Large intestine (tissue), 12 donors: ENCODE measurements around the gene COL12A1. TPM values are rescaled to one million over a fixed set of nuclear protein-coding genes. Genes with fewer than 3 reads are reported as not detected.

Source experiments
- DNase-seq, 2 donors: peaks; one replicate each; pipeline versions ENCODE4 v3.0.0 to v3.0.0-alpha.2; 2013
- H3K27ac ChIP-seq: one replicate; pipeline ENCODE4 v1.5.1; 2013; ENCODE audit warnings: low read length
- H3K27me3 ChIP-seq: 2 replicates; pipeline ENCODE4 v1.6.1; 2013; ENCODE audit warnings: low read length; ENCODE audit not compliant: control insufficient read depth, insufficient read depth
- H3K36me3 ChIP-seq: 2 replicates; pipeline ENCODE4 v1.6.1; 2013; ENCODE audit warnings: low read length; ENCODE audit not compliant: control insufficient read depth, insufficient read depth
- H3K4me1 ChIP-seq: one replicate; pipeline ENCODE4 v1.6.1; 2013; ENCODE audit warnings: low read length; ENCODE audit not compliant: control insufficient read depth, insufficient read depth
- H3K4me3 ChIP-seq: one replicate; pipeline ENCODE4 v1.5.1; 2013; ENCODE audit warnings: low read length
- H3K9me3 ChIP-seq: one replicate; pipeline ENCODE4 v1.6.1; 2013; ENCODE audit warnings: mild to moderate bottlenecking, low read depth, low read length, moderate library complexity; ENCODE audit not compliant: control insufficient read depth
- WGBS: methylation state at CpG from one replicate; pipeline ENCODE4 v1.1.5; 2013; ENCODE audit warnings: low lambda C conversion rate; ENCODE audit not compliant: insufficient coverage; 5-methylcytosine and 5-hydroxymethylcytosine counted together
- long read RNA-seq, 11 donors: transcript quantifications; one replicate each; lab custom pipeline, GENCODE V29; 2026
- polyA plus RNA-seq: library from polyadenylated mRNA; unstranded; fragments of 120-200 nt; gene quantifications from one replicate; pipeline ENCODE4 v1.2.1, GENCODE V29; 2013

COL12A1 gene
- 90.9 TPM for polyA plus RNA-seq
- long read RNA-seq, donor 1, full-length matches to known transcripts = 1 of 41 reads
- long read RNA-seq, donor 1, partial matches to known transcripts = 40 of 41 reads
- long read RNA-seq, donor 1, other reads (novel, unspliced or antisense) = 0 of 41 reads
- long read RNA-seq, donor 2, partial matches to known transcripts = 89 of 89 reads
- long read RNA-seq, donor 2, other reads (novel, unspliced or antisense) = 0 of 89 reads
- long read RNA-seq, donor 3, full-length matches to known transcripts = 1 of 1 reads
- long read RNA-seq, donor 3, partial matches to known transcripts = 0 of 1 reads
- long read RNA-seq, donor 3, other reads (novel, unspliced or antisense) = 0 of 1 reads
- long read RNA-seq, donor 4 = 0 reads
- long read RNA-seq, donor 5, full-length matches to known transcripts = 1 of 1 reads
- long read RNA-seq, donor 5, partial matches to known transcripts = 0 of 1 reads
- long read RNA-seq, donor 5, other reads (novel, unspliced or antisense) = 0 of 1 reads
- long read RNA-seq, donor 6, full-length matches to known transcripts = 1 of 1 reads
- long read RNA-seq, donor 6, partial matches to known transcripts = 0 of 1 reads
- long read RNA-seq, donor 6, other reads (novel, unspliced or antisense) = 0 of 1 reads
- long read RNA-seq, donor 7, partial matches to known transcripts = 5 of 5 reads
- long read RNA-seq, donor 7, other reads (novel, unspliced or antisense) = 0 of 5 reads
- long read RNA-seq, donor 8, partial matches to known transcripts = 61 of 61 reads
- long read RNA-seq, donor 8, other reads (novel, unspliced or antisense) = 0 of 61 reads
- long read RNA-seq, donor 9 = 0 reads
- long read RNA-seq, donor 10, partial matches to known transcripts = 19 of 19 reads
- long read RNA-seq, donor 10, other reads (novel, unspliced or antisense) = 0 of 19 reads
- long read RNA-seq, donor 11, partial matches to known transcripts = 5 of 5 reads
- long read RNA-seq, donor 11, other reads (novel, unspliced or antisense) = 0 of 5 reads

DNA sequence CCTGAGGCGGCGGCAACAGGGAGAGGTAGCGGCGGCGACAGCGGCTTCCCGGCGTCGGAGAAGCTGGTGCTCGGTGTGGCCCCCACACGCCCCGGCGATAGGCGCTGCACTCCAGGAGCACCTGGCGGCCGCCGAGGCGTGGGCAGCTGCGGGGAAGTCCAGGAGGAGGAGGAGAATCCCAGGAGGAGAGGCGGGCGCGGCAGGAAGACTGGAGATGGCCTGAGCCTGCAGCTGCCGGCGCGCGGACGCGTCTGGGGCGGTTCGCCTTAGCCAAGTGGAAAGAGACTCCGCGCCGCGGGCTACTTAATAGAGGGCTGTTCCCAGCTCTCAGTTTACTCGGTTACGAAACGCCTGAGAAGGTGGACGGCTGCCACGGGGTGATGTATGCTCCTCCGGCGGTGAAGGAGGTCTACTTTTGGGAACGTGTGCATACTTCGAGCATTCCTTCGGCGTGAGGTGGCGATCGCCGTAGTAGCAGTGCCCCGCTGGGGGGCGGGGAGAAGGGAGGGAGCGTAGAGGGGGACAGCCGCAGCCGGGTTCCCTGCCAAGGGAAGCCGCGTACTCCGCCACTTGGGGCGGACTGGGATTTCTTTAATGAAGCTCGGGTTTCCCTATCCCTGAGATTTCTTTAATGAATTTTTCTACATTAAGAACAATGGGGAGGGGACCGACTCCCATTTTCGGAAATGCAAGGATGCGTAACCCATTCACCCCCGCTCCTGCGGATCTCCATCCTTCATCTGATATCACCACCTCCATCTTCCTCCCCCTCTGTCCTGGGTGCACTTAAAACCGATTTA is at the start of gene COL12A1:
Gene COL12A1, minus strand, starts transcription at position 278 of the 800 bp plus-strand sequence. CDS start 3,261 bp downstream, outside the sequence.
- Histone ChIP-seq H3K4me3 (peak within 1 kb of the TSS; percentile 58), H3K27ac (peak within 1 kb of the TSS; percentile 81), H3K4me1 (peaks cover 26% of the 10 kb centered on the region), H3K36me3 (no peaks in the 10 kb centered on the region), H3K9me3 (peaks cover 7% of the 10 kb centered on the region), H3K27me3 (peaks cover 69% of the 10 kb centered on the region)
- peak; percentile 61 to 78 for DNase-seq
- no CpG with 5 or more reads among the region's 64 CpGs for WGBS

DNA sequence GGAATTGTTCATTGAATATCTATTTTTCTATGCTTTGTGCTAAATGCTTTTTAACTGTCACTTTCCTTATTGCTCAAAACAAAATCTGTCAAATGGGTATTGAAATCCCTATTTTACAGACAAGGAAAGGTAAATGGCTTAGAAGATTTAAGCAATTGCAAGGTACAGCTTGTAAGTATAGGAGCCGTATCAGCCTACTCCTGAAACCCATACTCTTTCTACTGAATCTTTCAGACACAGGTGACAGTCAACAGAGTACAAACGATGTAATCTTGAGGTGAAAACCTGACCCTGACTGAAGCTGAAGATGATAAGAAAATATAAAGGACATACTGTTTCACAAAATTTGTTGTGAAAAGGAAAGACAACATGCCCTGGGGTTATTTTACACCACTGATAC is 44.7 kb upstream of the COL12A1 start:
- Histone ChIP-seq H3K27ac (no peak overlapping the region), H3K36me3 (peaks cover 3% of the 10 kb centered on the region), H3K9me3 (no peaks in the 10 kb centered on the region), H3K4me3 (no peak overlapping the region), H3K27me3 (no peaks in the 10 kb centered on the region), H3K4me1 (no peaks in the 10 kb centered on the region)
- no peak for DNase-seq
- WGBS = no CpG with 5 or more reads among the region's 2 CpGs

DNA sequence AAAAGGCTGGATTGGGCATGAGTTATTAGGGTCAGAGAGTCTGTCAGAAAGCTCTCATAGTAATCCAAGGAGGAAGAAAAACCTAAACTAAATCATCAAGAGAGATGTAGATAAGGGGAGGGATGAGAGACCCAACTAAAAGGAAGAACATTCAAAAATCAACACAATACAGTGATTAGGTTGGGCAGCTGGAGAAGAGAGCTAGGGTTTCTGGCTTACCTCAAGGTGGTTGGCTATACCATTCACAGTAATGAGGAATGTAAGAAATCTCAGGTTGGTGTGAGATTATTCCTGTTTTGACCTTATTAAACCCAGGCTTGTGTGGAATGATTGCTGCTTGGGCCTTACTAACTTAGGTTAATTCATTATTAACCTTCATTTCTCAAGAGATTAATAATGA is 44.0 kb upstream of the COL12A1 start:
- H3K4me1 ChIP-seq = no peaks in the 10 kb centered on the region
- H3K4me3 ChIP-seq = no peak overlapping the region
- no peak for DNase-seq
- no peaks in the 10 kb centered on the region for H3K36me3 ChIP-seq
- H3K27me3 ChIP-seq = no peaks in the 10 kb centered on the region
- H3K9me3 ChIP-seq = no peaks in the 10 kb centered on the region
- H3K27ac ChIP-seq = no peak overlapping the region

DNA sequence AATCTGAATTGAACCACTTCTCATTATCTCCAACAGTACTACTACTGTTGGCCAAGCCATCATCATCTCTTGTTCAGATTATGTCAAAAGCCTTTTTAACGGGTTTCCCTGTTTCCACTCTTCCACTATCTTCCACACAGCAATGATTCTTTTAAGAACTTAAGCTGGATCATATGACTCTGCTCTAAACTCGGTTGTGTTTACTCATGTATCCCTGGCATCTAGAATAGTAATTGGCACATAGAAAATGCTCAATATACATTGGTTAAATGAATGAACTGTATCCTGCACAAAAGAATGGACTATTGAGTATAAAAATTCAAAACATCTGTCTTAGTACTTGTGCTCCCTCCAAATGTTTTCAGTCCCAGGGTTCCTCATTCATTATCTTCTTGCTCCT is 40.5 kb upstream of the COL12A1 start:
- no peak overlapping the region for H3K4me3 ChIP-seq
- H3K36me3 ChIP-seq = no peaks in the 10 kb centered on the region
- no CpG with 5 or more reads among the region's 2 CpGs for WGBS
- H3K4me1 ChIP-seq = peaks cover 3% of the 10 kb centered on the region
- H3K9me3 ChIP-seq = no peaks in the 10 kb centered on the region
- no peak overlapping the region for H3K27ac ChIP-seq
- H3K27me3 ChIP-seq = no peaks in the 10 kb centered on the region
- no peak for DNase-seq

DNA sequence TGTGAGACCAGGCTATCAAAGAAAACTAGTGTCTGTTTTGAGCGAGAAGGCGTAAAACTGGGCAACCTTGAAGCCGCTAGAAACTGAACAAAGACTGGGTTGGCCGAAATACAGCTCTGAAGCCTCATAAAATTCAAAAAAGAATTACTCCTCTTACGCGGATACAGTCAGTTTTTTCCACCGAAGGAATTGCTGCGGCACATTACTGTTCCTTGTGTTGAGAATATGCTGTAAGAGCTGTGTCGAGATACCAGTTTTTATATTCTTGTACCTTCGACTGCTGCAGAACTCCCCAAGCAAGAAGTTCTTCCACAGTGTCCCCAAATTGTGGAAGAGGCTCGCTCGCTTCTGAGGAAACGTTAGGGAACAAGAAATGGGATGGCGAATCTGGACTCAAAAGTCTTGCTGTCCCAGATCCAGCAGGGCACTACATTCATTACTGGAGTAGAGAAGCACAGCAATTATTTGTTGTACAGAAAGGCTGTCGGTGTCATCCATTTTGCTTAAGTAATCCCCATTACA is 38.3 kb upstream of the COL12A1 start:
- peaks cover 10% of the 10 kb centered on the region for H3K36me3 ChIP-seq
- H3K9me3 ChIP-seq = no peaks in the 10 kb centered on the region
- no peak for DNase-seq
- peaks cover 3% of the 10 kb centered on the region for H3K4me1 ChIP-seq
- WGBS = 40% methylated on average over 2 of the region's 15 CpGs
- H3K4me3 ChIP-seq = peak overlapping the region; percentile 54
- peak overlapping the region; percentile 66 for H3K27ac ChIP-seq
- no peaks in the 10 kb centered on the region for H3K27me3 ChIP-seq

DNA sequence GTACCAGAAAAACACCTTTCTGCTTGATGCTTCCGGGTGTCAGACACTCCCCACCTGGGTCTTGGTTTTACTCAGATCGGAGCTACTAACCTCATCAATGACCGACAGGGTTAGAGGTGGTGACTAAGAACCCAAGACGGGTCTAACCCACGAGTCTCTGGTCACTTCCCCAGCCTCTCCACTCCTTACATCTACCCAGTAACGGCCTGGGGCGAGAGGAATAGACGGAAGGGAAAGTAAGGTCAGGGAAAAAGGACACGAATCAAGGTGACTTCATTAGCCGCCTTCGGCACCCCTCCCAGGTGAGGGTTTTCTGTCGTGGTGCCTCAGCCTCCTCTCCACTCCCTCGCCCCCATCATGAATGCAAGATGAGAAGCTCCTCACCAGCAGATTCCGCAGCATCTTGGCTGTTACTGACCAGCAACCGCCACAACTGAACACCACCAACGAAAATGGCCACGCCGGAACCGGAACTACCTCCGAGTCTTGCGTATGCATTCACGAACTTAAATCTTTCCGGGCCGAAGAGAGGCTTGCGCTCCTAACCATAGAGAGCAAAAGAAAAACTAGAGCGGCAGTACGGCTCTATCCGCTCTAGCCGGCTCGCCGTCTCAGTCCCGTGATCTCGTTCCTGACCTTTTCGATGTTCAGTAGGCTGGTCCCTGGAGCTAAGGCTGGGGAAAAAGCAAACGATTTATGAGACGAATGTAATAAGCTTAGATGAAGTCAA is 37.6 kb upstream of the COL12A1 start, which contains the start of gene COX7A2:
Gene COX7A2, minus strand, starts transcription at position 469 of the 730 bp plus-strand sequence. Its CDS starts 67 bp downstream, at position 402.
- peak; percentile 96 to 98 for DNase-seq
- Histone ChIP-seq H3K4me1 (peaks cover 3% of the 10 kb centered on the region), H3K27ac (peak within 1 kb of the TSS; percentile 66), H3K9me3 (no peaks in the 10 kb centered on the region), H3K27me3 (no peaks in the 10 kb centered on the region), H3K36me3 (peaks cover 16% of the 10 kb centered on the region), H3K4me3 (peak within 1 kb of the TSS; percentile 54)
- WGBS = no CpG with 5 or more reads among the region's 36 CpGs

DNA sequence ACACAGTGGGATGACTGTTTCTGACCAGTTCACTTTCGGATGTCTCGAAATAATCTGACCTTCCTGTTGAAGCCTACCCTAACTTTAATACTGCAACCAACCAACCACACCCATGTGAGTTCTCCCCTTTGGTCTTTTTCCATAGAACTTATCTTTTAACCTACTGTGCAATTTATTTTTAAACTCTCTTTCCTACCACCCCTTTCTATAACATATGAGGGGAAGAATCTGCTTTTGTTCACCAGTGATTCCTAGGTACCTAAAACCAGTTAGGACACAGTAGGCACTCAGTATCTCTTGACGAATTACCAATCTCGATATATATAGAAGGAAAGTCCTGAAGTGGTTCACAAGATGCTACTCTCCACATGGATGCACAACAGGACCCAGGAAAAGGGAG is 30.8 kb upstream of the COL12A1 start:
- Histone ChIP-seq H3K4me1 (no peaks in the 10 kb centered on the region), H3K27me3 (no peaks in the 10 kb centered on the region), H3K4me3 (no peak overlapping the region), H3K27ac (no peak overlapping the region), H3K9me3 (no peaks in the 10 kb centered on the region), H3K36me3 (peaks cover 27% of the 10 kb centered on the region)
- DNase-seq = no peak
- WGBS = 93% methylated on average over 3 of the region's 4 CpGs

DNA sequence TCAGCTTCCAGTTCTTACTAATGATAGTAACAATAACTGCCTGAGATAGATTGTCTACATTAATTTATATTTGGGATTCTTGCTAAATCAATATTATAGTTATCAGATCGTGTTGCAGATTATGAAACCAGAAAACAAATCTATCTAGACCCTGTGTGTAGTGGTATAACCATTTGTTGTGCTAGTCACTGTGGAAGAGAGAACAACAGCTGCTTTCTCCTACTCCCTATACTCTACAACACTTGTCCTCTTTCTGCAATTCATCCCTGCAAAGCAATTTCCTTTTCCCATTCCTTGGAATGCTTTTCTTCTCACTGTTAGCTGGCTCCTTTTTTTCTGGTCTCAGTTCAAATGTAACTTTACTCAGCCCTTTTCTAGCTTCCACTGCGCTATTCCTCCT is 29.4 kb upstream of the COL12A1 start:
- 100% methylated on average over 1 of the region's 2 CpGs for WGBS
- Histone ChIP-seq H3K4me1 (no peaks in the 10 kb centered on the region), H3K27me3 (no peaks in the 10 kb centered on the region), H3K4me3 (no peak overlapping the region), H3K36me3 (peaks cover 27% of the 10 kb centered on the region), H3K9me3 (no peaks in the 10 kb centered on the region), H3K27ac (no peak overlapping the region)
- DNase-seq = no peak

DNA sequence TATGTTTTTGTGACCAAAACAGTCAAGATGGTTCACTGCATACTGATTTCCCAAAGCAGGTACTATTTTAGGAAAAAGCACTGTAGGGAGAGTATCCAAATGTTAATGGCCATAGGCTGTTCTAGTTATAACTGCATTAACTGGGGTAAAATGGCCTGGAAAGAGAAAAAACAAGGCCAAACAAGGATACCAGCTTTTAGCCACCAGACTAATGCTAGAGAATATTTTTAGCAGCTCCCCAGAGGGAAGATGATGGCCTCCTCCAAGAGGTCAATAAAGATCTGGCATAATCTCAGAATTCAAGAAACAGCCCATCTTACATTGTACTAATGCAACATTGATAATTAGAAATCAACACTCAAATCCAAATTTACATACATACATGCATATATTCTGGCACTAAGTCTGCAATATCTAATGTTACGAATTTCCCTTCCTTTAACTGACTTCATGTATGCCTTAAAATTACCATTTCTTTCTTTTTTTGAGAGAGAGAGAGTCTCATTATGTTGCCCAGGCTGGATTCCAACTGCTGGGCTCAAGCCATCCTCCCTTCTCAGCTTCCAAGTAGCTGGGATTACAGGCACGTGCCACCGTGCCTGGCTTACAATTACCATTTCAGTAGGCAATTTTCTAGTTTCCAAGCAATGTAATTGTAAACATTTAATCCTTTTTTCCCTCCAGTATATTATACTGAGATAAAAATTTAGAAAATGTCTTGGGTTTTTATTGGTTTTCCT is 28.4 kb upstream of the COL12A1 start:
- Histone ChIP-seq H3K4me3 (no peak overlapping the region), H3K9me3 (no peaks in the 10 kb centered on the region), H3K27ac (no peak overlapping the region), H3K27me3 (no peaks in the 10 kb centered on the region), H3K4me1 (no peaks in the 10 kb centered on the region), H3K36me3 (peaks cover 19% of the 10 kb centered on the region)
- no peak for DNase-seq
- no CpG with 5 or more reads among the region's 3 CpGs for WGBS
